ENCODE results near the gene ASPSCR1. TPM values are rescaled to one million over a fixed set of nuclear protein-coding genes. Genes with fewer than 3 reads are reported as not detected.

Gene ASPSCR1
- total and polyA plus RNA-seq, 8 donors = 12.2 to 78.8 (median 17.8) TPM

DNA sequence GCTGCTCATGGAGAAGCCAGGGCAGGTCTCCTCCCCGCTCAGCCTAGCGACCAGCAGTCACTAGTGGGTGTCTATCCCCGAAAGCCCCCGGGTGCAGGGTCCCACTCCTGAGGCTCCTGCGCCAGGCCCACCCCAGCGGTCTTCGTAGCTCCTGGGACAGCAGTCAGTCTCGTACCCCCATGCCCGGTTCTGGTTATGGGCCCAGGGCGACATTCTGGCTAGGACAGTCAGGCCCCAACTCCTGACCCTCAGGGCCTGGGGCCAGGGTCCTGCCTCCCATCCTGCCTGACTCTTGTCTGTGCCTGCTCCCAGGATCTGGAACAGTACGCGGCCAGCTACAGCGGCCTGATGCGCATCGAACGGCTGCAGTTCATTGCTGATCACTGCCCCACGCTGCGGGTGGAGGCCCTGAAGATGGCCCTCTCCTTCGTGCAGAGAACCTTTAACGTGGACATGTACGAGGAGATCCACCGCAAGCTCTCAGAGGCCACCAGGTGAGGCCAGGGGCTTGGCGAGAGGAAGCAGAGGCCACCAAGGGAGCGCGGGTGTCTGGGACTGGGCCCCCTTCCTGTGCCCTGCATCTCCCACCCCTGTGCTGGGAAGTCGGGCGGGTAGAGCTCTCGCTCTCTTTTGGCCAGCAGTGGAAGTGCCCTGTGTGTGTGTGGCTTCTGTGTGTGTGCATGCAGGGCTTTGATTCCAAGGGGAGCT lies 76.3 kb downstream of the ASPSCR1 start:
- intact Hi-C loops (cut with DNase I) = no loop called here
- WGBS, 2 donors = 92 to 94% methylated on average over 26 to 28 of the region's 28 CpGs
- H3K36me3 ChIP-seq = peaks cover 0 to 24% (median 8%) of the 10 kb centered on the region in 3 donors
- H3K9me3 ChIP-seq = no peaks in the 10 kb centered on the region
- no peak for FAIRE-seq
- H3K27ac ChIP-seq = no peak overlapping the region
- DNase-seq = peak in 3 of 6 donors; percentile 16 to 77 (median 34)
- no peaks in the 10 kb centered on the region for H3K27me3 ChIP-seq
- no peak overlapping the region for H3K4me3 ChIP-seq
- H3K4me1 ChIP-seq = peaks cover 0 to 11% (median 0%) of the 10 kb centered on the region in 3 donors
- TF ChIP-seq CTCF (IDR thresholded peaks at IDR 0.05) = no peak
- no peak for ATAC-seq

DNA sequence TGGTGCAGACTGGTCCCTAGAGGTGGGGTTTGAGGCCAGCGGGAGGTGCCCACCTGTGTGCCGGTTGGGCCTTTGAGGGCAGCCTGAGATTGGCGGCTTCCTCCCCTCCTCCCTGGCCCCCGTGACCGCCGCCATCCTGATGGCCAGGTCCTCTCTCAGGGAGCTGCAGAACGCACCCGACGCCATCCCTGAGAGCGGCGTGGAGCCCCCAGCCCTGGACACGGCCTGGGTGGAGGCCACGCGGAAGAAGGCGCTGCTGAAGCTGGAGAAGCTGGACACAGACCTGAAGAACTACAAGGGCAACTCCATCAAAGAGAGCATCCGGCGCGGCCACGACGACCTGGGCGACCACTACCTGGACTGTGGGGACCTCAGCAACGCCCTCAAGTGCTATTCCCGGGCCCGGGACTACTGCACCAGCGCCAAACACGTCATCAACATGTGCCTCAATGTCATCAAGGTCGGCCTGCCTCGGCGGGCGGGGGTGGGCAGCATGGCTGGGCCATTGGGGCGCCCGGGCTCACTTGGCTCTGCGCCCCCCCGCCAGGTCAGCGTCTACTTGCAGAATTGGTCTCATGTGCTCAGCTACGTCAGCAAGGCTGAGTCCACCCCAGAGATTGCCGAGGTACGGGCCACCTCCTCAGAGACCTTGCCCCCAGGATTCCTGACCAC lies 77.1 kb downstream of the ASPSCR1 start:
- FAIRE-seq = no peak
- WGBS, 2 donors = 86 to 88% methylated on average over 34 to 38 of the region's 38 CpGs
- H3K27me3 ChIP-seq = no peaks in the 10 kb centered on the region
- H3K27ac ChIP-seq = no peak overlapping the region
- H3K9me3 ChIP-seq = no peaks in the 10 kb centered on the region
- TF ChIP-seq CTCF (IDR thresholded peaks at IDR 0.05) = no peak
- no peak for ATAC-seq
- intact Hi-C loops (cut with DNase I) = no loop called here
- DNase-seq = peak in 4 of 6 donors; percentile 5 to 62 (median 26)
- H3K36me3 ChIP-seq = peaks cover 0 to 26% (median 8%) of the 10 kb centered on the region in 3 donors
- H3K4me1 ChIP-seq = peaks cover 0 to 11% (median 0%) of the 10 kb centered on the region in 3 donors
- no peak overlapping the region for H3K4me3 ChIP-seq

- H3K4me3 ChIP-seq = no peak overlapping the region
- no peak for FAIRE-seq
- H3K4me1 ChIP-seq = peaks cover 0 to 11% (median 0%) of the 10 kb centered on the region in 3 donors
- H3K9me3 ChIP-seq = no peaks in the 10 kb centered on the region
- DNase-seq = peak in 2 of 6 donors; percentile 15 to 26
- intact Hi-C loops (cut with DNase I) = no loop called here
- 88 to 89% methylated on average over 26 of the region's 26 CpGs for WGBS, 2 donors
- H3K27ac ChIP-seq = no peak overlapping the region
- no peak for TF ChIP-seq CTCF (IDR thresholded peaks at IDR 0.05)
- H3K27me3 ChIP-seq = no peaks in the 10 kb centered on the region
- ATAC-seq = no peak
- H3K36me3 ChIP-seq = peaks cover 0 to 32% (median 8%) of the 10 kb centered on the region in 3 donors
Measured at GRCh38 chr17:82055023-82055964, 77.9 kb downstream of the ASPSCR1 start.

DNA sequence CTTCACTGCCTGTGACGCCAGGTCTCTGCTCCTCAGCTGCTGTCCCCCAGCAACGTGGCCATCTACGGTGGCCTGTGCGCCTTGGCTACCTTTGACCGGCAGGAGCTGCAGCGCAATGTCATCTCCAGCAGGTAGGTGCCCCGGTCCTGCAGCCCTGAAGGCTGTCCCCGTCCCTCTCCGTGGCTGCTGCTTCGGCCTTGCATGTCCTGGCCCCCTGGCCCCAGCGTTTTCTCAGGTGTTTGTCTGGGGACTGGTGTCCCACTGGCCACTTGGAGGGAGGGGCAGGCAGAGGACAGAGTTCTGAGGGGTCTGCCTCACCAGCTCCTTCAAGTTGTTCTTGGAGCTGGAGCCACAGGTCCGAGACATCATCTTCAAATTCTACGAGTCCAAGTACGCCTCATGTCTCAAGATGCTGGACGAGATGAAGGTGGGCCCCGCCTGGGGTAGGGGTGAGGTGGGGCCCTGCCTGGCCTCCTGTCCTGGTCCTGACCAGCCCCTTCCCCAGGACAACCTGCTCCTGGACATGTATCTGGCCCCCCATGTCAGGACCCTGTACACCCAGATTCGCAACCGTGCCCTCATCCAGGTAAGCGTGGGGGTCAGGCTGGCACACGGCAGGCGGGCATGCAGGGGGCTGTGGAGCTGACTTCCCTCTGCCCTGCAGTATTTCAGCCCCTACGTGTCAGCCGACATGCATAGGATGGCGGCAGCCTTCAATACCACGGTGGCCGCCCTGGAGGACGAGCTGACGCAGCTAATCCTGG lies 78.7 kb downstream of the ASPSCR1 start:
- H3K9me3 ChIP-seq = no peaks in the 10 kb centered on the region
- H3K36me3 ChIP-seq = peaks cover 0 to 40% (median 8%) of the 10 kb centered on the region in 3 donors
- H3K4me1 ChIP-seq = peaks cover 0 to 8% (median 0%) of the 10 kb centered on the region in 3 donors
- intact Hi-C loops (cut with DNase I) = no loop called here
- WGBS, 2 donors = 90 to 93% methylated on average over 28 of the region's 28 CpGs
- no peak for FAIRE-seq
- no peak overlapping the region for H3K4me3 ChIP-seq
- no peaks in the 10 kb centered on the region for H3K27me3 ChIP-seq
- no peak for ATAC-seq
- H3K27ac ChIP-seq = no peak overlapping the region
- peak in 3 of 6 donors; percentile 15 to 72 (median 33) for DNase-seq
- no peak for TF ChIP-seq CTCF (IDR thresholded peaks at IDR 0.05)
